ENCODE results near the gene UROC1.

DNA sequence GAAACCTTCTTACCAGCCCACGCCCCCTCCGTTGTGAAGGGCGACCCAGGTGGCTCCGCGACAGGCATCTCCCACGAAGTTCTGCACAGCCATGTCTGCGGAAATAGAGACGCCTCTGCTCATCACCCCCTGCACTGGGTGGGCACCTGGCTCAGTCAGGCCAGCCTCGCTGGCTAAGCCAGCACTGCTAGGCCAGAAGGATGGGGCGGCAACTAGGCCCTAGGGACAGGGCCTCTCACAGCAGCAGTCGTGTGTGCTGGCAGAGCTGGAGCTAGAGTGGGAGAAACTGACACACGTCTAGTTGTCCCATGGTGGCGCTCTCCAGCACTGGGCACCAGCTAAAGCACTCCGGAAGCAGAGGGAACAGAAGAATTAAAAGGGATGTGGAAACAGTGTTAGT lies 29.4 kb downstream of the UROC1 start:
- TF ChIP-seq POLR2A (IDR thresholded peaks at IDR 0.05; ENCODE audit: borderline replicate concordance, extremely low read depth, insufficient read depth, insufficient read length) (no peak), CBX3 (IDR thresholded peaks at IDR 0.05; ENCODE audit: low read depth) (no peak)
- TF ChIP-seq, protein P1, sequence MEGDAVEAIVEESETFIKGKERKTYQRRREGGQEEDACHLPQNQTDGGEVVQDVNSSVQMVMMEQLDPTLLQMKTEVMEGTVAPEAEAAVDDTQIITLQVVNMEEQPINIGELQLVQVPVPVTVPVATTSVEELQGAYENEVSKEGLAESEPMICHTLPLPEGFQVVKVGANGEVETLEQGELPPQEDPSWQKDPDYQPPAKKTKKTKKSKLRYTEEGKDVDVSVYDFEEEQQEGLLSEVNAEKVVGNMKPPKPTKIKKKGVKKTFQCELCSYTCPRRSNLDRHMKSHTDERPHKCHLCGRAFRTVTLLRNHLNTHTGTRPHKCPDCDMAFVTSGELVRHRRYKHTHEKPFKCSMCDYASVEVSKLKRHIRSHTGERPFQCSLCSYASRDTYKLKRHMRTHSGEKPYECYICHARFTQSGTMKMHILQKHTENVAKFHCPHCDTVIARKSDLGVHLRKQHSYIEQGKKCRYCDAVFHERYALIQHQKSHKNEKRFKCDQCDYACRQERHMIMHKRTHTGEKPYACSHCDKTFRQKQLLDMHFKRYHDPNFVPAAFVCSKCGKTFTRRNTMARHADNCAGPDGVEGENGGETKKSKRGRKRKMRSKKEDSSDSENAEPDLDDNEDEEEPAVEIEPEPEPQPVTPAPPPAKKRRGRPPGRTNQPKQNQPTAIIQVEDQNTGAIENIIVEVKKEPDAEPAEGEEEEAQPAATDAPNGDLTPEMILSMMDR (IDR thresholded peaks at IDR 0.05 in 2 of 3, conservative IDR thresholded peaks at IDR 0.05 in 1 of 3; ENCODE audit: borderline replicate concordance in 1 of 3, insufficient read depth in 1 of 3, low read depth in 2 of 3, low read length in 2 of 3): no peak

Data from HCT116 (cell line).